NCI-H748 treated with DMSO at 0.1 percent for 48 hours (cell line): ENCODE measurements around the gene LRRN4.

ENCODE experiments used
- DNase-seq: peaks from one replicate; lab custom pipeline; 2025; lab: John Stamatoyannopoulos, UW

Gene LRRN4

DNA sequence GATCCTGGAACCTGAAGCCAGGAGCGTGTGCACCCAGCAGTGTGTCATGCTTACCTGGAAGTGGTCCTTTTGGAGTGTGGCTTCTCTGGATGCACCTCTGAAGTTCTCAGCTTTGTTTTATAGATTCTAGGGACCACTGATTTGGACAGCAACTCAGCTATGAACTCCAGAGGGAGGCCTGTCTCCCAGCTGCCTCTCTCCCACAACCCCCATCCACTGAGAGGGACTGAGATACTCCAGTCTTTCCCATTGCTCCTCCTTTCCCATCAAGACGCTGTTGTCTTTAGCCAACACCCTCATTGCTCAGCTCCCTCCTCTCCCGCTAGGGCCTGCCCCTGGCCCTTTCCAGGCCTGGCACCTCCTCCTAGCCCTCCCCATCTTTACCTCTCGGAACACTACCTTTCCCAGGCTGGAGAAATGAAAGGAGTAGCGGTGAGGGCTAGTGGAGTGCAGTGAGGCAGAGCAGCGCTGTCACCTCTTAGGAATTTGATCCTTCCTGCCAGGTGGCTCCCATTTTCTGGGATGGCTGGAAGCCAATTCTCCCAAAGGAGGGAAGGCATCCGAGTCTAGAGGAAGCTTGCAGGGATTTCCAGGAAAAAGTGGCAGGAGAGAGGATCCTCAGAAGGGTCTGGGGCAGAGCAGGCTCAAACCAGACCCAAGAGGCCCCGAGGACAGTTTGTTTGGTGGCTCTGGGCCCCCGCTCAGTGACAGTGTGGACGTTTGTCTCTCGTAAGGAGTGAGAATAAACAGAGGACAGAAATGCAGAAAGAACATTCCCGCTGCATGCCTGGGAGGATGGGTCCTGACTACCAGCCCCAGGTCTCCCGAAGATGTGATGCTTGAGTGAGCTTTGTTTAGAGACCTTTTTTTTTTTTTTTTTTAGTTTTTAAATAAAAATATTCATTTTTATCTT, at the start of gene LRRN4:
Gene LRRN4 (minus strand): TSS at position 285 of the 913 bp plus-strand sequence. CDS start 1,261 bp downstream, outside the sequence.
- DNase-seq: peak; percentile 63

- DNase-seq: no peak
These were observed 49.4 kb upstream of the LRRN4 start for GRCh38 chr20:6103301-6103700.

DNA sequence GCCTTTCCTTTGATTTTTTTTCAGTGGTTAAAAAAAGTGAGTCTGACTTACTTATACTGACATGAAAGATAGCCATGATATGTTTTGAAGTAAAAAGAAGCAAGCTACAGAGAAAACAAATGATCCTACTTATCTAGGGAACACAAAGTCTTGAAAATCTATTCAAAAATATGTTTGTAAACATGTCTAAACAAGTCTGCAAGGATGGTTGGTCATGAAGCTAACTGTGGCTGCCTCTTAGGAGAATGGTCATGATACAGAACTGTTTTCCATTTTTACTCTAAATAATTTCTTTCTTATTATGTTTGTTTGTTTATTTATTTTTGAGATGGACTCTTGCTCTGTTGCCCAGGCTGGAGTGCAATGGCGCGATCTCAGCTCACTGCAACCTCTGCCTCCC, 47.5 kb upstream of the LRRN4 start:
- no peak for DNase-seq

GRCh38 chr20:6100246-6100645, 46.4 kb upstream of the LRRN4 start:
- DNase-seq: no peak

- no peak for DNase-seq
These were observed 46.0 kb upstream of the LRRN4 start for GRCh38 chr20:6099819-6100218.

- no peak for DNase-seq
These were observed 41.5 kb upstream of the LRRN4 start for GRCh38 chr20:6095409-6095808.

GRCh38 chr20:6094565-6094964, 40.7 kb upstream of the LRRN4 start:
- no peak for DNase-seq

DNA sequence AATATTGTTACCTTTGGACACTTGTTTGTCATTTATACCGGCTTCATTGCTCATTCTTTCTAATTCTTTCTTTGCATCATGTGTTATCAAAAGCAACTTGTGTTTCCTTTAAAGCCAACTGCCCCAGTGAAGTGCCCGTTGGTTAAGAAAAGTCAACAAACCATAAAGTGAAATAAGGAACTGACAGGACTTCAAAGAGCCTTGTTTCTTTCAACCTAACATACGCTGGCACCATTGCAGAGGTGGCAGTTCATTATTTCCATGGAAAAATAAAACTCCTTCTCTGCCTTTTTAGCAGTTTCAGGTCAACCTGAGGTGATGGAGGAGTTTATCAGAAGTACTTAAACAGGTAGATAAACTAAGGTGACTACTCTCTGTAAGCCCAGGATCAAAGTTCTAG, 40.2 kb upstream of the LRRN4 start:
- no peak for DNase-seq

DNA sequence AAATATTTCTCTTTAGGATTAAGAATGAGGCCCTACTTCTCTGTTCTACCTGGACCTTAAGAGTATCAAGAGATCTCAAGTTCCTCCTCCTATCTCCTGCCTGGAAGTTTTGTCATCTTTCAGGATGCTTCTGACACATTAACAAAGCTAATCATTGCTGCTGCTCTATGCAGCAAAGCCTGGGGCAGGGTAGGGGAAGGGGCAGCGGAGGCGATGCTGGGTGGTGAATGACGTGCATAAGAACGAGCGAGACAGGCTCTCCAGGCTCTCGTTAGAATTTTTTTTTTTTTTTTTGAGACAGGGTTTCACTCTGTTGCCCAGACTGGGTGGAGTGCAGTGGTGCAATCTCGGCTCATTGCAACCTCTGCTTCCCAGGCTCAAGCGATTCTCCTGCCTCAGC, 37.8 kb upstream of the LRRN4 start:
- DNase-seq: no peak

DNA sequence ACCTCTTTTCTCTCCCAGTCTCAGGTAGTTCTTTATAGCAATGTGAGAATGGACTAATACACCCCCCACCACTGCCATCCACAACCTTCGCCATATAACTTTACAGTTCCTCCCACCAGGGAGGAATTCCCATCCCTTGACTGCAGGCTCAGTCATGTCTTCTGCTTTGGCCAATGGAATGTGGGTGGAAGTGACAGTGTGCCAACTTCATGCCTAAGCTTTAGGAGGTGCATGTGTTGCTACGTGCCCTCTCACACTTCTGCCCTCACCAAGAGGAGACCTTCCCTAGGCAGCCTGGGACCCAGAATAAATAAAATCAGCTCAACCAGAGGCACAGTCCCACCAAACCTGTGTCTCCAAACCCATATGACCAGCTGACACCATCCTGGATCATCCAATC, 33.0 kb upstream of the LRRN4 start:
- no peak for DNase-seq

DNA sequence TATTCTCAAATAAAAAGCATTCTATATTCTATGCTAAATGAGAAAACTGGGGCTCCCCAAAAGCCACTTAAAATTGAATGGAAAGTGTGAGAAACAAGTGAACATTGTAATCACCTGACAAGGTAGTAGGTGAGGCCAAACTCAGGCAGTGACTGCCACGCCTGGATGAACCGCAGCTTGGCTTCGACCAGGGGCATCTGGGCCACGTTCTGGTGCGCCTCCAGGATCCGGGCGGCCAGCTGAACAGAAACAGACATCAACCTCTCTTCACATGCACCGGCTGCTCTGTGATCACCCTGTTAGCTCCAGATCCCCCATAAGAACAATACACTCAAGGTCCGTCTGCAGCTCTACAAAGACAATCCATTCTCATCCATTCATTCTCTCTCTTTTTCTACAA, 30.1 kb upstream of the LRRN4 start:
- no peak for DNase-seq

DNA sequence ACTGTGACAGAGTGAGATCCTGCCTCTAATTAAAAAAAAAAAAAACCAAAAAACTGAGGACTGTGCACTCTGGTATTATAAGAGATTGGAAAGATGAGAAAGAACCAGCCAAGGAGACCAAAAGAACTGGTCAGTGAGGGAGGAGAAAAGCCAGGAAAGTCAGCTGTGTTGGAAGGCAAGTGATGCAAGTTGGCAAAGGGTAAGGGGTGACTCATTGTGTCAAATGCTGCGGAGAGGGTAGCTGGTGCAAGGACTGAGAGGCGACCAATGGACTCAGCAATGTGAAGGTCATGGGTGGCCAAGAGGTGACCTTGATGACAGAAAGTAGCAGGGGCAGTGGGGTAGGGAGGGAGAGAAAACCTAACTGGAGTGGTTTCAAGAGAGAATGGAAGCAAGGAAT, 27.4 kb upstream of the LRRN4 start:
- DNase-seq: no peak

GRCh38 chr20:6079016-6079415, 25.2 kb upstream of the LRRN4 start:
- no peak for DNase-seq

DNA sequence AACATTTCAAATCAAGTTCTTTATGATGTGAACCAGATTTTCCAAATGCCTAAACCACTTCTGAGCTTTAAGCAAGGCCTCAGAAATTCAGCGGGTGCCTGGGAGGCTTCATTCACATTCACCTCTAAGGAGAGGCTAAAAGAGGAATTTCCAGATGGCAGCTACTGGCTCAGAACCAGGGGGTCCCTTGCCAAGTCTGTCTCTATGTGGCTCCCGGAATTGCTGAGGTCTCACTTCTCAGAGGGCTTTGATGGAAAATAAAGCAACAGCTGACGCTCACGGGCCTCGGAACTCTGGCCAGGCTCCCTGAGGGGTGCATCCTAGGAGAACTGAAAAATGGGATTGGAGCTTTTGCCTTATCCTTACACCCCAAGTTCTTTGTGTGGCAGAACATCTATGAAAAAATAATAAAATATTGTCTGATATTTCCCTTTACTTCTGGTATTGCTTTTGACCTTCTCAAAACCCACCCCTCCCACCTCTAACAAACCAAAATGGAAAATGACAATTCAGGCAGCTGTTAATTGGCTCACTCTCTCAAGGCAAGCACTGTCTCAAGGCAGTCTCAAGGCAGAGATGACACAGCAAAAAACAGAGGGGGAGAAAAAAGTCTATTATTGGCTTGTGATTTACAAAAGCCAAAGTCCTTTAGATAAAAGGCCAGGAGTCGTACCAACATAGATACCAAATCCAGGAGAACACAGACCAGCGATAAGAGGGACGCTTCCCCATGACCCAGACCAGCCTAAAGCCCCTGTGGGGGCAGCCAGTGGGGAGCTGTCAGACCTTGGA, 21.8 kb upstream of the LRRN4 start:
- DNase-seq: no peak

- no peak for DNase-seq
These were observed 20.9 kb upstream of the LRRN4 start for GRCh38 chr20:6074784-6075183.

DNA sequence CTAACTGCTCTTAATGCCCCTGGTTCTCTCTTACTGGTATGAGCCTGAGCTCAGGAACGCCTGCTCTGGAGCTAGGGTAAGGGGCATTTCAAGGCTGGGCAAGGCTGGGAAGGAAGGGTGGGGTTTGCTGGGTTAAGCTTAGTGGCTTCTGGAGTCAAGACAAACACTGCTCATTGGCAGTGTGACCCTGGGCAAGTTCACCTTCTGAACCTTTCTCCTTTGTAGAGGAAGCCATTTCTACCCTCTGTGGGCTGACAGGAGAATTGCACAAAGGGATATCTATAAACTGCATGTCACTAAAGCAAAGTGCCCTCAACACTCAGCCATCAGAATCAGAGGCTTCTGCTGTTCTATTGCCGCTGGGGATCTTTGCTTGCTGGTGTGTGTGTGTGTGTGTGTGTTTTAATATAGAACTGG, 20.3 kb upstream of the LRRN4 start:
- DNase-seq: peak; percentile 58

- no peak for DNase-seq
These were observed 17.2 kb upstream of the LRRN4 start for GRCh38 chr20:6070829-6071695.

DNA sequence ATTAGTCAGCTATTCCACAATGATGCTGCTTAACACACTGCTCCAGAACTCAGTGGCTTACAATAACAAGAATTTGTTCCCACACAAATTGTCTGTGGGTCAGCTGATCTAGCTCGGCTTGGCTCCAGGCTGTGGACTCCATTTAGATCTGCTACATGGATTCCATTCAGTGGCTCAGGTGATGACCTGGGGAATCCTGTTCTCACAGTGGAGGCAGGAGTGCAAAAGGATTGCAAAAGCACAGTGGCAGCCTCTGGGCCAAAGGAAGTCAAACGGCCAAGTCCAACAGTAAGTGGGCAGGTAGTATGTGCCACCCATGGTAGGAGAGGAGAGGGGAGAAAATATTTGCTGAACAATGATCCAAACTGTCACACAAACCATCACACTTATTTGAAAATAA, 15.8 kb upstream of the LRRN4 start:
- no peak for DNase-seq

DNA sequence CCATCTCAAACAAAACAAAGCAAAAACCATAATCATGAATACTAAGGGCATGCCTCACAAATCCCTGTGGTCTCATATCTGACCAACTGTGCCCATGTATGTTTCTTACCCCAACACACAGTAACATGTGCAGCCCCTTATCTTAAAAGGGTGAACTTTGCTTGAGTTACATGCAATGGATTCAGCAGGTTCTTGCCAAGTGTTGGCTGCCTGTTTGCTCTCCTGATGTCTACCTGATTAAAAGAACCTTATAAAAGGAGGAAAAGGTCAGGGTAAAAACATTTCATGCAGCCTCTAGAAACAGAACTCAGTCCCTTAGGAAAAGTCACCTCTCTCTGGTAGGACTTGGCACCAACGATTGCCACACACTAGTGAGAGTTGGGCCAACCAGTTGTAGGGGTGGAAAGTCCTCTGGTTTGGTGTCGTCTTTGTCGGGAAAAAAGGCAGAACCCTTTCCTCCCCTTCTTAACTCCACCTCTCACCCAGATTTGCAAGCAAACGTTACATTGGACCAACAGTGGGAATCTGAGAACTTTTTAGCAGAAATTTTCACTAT, 14.0 kb upstream of the LRRN4 start:
- no peak for DNase-seq

DNA sequence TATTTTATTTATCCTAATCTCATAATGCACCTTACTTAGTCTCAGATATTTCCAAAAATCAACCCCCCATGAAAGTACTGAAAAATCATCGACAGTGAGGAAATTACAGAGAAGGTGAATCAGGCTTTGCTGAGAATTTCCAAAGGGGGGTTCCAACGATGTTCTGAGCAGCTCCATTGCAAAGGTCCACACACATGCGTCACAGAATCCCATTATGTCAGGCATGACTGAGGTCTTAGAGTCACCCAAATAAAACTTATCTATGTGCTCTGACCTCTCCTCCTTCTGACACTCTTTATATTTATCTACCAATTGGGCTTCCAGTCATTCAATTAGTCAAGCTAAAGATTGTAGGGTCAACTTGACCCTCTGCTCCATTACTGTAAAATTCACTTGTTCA, 12.7 kb upstream of the LRRN4 start:
- no peak for DNase-seq

DNA sequence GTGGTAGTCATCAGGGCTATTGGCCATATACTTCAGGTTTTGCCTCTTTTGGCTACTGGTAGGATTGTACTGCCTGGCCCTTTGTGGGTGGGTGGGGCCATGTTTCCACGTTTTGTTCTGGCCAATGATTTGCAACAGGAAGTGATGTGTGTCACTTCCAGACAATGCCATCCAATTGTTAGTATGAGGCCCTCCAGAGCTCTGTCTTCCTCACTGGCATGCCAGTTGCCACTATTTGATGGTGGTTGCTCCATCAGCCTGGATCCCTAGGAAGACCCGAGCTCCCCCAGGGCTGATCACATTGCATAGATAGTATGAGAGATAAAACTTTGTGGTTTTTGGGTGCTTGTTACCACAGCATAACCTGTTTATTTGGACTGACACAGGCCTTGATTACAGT, 7.7 kb upstream of the LRRN4 start:
- DNase-seq: no peak

DNA sequence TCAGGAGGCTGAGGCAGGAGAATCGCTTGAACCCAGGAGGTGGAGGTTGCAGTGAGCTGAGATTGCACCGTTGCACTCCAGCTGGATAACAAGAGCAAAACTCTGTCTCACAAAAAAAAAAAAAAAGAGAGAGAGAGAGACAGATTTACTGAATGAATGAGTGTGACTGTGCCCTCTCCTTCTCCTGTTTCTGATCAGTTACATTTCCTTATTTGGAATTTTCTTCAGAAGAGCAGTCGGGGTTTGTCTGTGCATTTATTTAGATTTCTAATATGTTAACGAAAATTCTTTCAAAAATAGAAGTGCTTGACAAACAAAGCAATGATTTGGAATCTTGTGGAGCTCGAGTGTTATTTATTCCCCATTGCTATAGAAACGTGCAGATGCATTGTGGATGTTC, 6.4 kb upstream of the LRRN4 start:
- DNase-seq: no peak
